Stimulated activated CD4-positive, alpha-beta T cell treated with anti-CD3 and anti-CD28 coated beads, Interleukin-1b, Interleukin-23, amount 100 ng/mL, for 24 hours (primary cell): ENCODE data around the gene COL5A2.
A peak's percentile ranks its signal among the peaks of the same experiment; 100 is the strongest.

Experiments used
- DNase-seq, 4 experiments: peaks; one replicate each; pipeline ENCODE4 v3.0.0-alpha.2; 2020; ENCODE audit warnings: low read depth in 4 of 4, low spot score in 1 of 4

COL5A2 gene

GRCh38 chr2:189147989-189148388 is 31.6 kb downstream of the COL5A2 start:
- no peak for DNase-seq

GRCh38 chr2:189147361-189147760 is 32.2 kb downstream of the COL5A2 start:
- no peak for DNase-seq

- no peak for DNase-seq
Observed at GRCh38 chr2:189146553-189146952, 33.0 kb downstream of the COL5A2 start.

GRCh38 chr2:189144700-189145211 is 34.8 kb downstream of the COL5A2 start:
- DNase-seq = no peak

GRCh38 chr2:189143925-189144324 is 35.6 kb downstream of the COL5A2 start:
- DNase-seq = no peak

- DNase-seq = peak; percentile 1 to 13 (median 4)
Observed at GRCh38 chr2:189142893-189143759, 36.4 kb downstream of the COL5A2 start.

- DNase-seq = no peak
Observed at GRCh38 chr2:189138800-189139199, 40.8 kb downstream of the COL5A2 start.

GRCh38 chr2:189137519-189137918 is 42.0 kb downstream of the COL5A2 start:
- DNase-seq = no peak

- no peak for DNase-seq
Observed at GRCh38 chr2:189134485-189134884, 45.1 kb downstream of the COL5A2 start.

- DNase-seq = no peak
Observed at GRCh38 chr2:189131991-189132390, 47.6 kb downstream of the COL5A2 start.

- no peak for DNase-seq
Observed at GRCh38 chr2:189129971-189130370, 49.6 kb downstream of the COL5A2 start.

- no peak for DNase-seq
Observed at GRCh38 chr2:189128970-189129369, 50.6 kb downstream of the COL5A2 start.

- no peak for DNase-seq
Observed at GRCh38 chr2:189127756-189128155, 51.8 kb downstream of the COL5A2 start.

GRCh38 chr2:189125195-189125594 is 54.4 kb downstream of the COL5A2 start:
- DNase-seq = no peak

GRCh38 chr2:189124175-189124574 is 55.4 kb downstream of the COL5A2 start:
- no peak for DNase-seq

GRCh38 chr2:189118386-189118785 is 61.2 kb downstream of the COL5A2 start:
- no peak for DNase-seq

- DNase-seq = no peak
Observed at GRCh38 chr2:189116979-189117378, 62.6 kb downstream of the COL5A2 start.

- DNase-seq = no peak
Observed at GRCh38 chr2:189116087-189116486, 63.5 kb downstream of the COL5A2 start.

GRCh38 chr2:189115126-189115525 is 64.4 kb downstream of the COL5A2 start:
- no peak for DNase-seq

- no peak for DNase-seq
Observed at GRCh38 chr2:189113963-189114362, 65.6 kb downstream of the COL5A2 start.

- DNase-seq = no peak
Observed at GRCh38 chr2:189111063-189111715, 68.4 kb downstream of the COL5A2 start.

- no peak for DNase-seq
Observed at GRCh38 chr2:189109921-189110397, 69.6 kb downstream of the COL5A2 start.
